GM23338 (cell line): ENCODE data around the gene TNS3. TPM values are rescaled to one million over a fixed set of nuclear protein-coding genes. Genes with fewer than 3 reads are reported as not detected.

Experiments
- ATAC-seq: fragments of 200-7000 bp; cut with Tn5 transposase; 3 replicates; pipeline ENCODE4 v1.9.1; 2020
- DNase-seq: peaks from one replicate; pipeline ENCODE4 v3.0.0-alpha.2; 2015; ENCODE audit warnings: low spot score
- H2AFZ ChIP-seq: fragments of 200-600 bp; sonication (generic); 2 replicates; pipeline ENCODE4 v1.8.0; 2016; ENCODE audit warnings: antibody characterized with exemption, mild to moderate bottlenecking, moderate library complexity
- H3F3A ChIP-seq: fragments of 200-600 bp; sonication (generic); replicated peaks from 2 replicates; pipeline ENCODE4 v1.8.0; 2017; ENCODE audit warnings: antibody characterized with exemption, mixed run types, low read depth
- H3K27ac ChIP-seq: fragments of 200-600 bp; sonication (generic); 2 replicates; pipeline ENCODE4 v1.6.1; 2016; ENCODE audit warnings: low read depth
- H3K27me3 ChIP-seq: fragments of 200-600 bp; sonication (generic); 2 replicates; pipeline ENCODE4 v1.8.0; 2016; ENCODE audit warnings: mild to moderate bottlenecking, mixed run types, moderate library complexity; ENCODE audit not compliant: insufficient read depth
- H3K36me3 ChIP-seq: fragments of 200-600 bp; sonication (generic); 2 replicates; pipeline ENCODE4 v1.8.0; 2016; ENCODE audit warnings: mild to moderate bottlenecking; ENCODE audit not compliant: insufficient read depth
- H3K4me1 ChIP-seq: fragments of 200-600 bp; sonication (generic); 2 replicates; pipeline ENCODE4 v1.8.0; 2016; ENCODE audit warnings: mild to moderate bottlenecking, moderate library complexity; ENCODE audit not compliant: insufficient read depth
- H3K4me2 ChIP-seq: fragments of 200-600 bp; sonication (generic); 2 replicates; pipeline ENCODE4 v1.7.1; 2017; ENCODE audit warnings: mixed run types
- H3K4me3 ChIP-seq: fragments of 200-600 bp; sonication (generic); 2 replicates; pipeline ENCODE4 v1.6.1; 2016; ENCODE audit warnings: mixed run types
- H3K79me2 ChIP-seq: fragments of 200-600 bp; sonication (generic); replicated peaks from 2 replicates; pipeline ENCODE4 v1.8.0; 2017; ENCODE audit warnings: mild to moderate bottlenecking; ENCODE audit not compliant: insufficient read depth
- H3K9me2 ChIP-seq: fragments of 200-600 bp; sonication (generic); 2 replicates; pipeline ENCODE4 v1.8.0; 2017; ENCODE audit not compliant: insufficient read depth
- H4K20me1 ChIP-seq: fragments of 200-600 bp; sonication (generic); replicated peaks from 2 replicates; pipeline ENCODE4 v1.8.0; 2017; ENCODE audit warnings: mild to moderate bottlenecking; ENCODE audit not compliant: insufficient read depth
- H3K27ac Mint-ChIP-seq: 2 replicates; pipeline ENCODE4 v1.8.0; 2020; ENCODE audit warnings: inconsistent platforms, mild to moderate bottlenecking, moderate library complexity, mixed read lengths
- H3K27me3 Mint-ChIP-seq: 3 replicates; pipeline ENCODE4 v1.8.0; 2022; ENCODE audit warnings: low read depth, mild to moderate bottlenecking, moderate library complexity, mixed read lengths, inconsistent platforms; ENCODE audit not compliant: insufficient read depth, poor library complexity
- H3K36me3 Mint-ChIP-seq: 3 replicates; pipeline ENCODE4 v1.8.0; 2021; ENCODE audit warnings: low read depth, mild to moderate bottlenecking, inconsistent platforms, moderate library complexity, mixed read lengths
- H3K4me1 Mint-ChIP-seq: 3 replicates; pipeline ENCODE4 v1.8.0; 2020; ENCODE audit warnings: mild to moderate bottlenecking, inconsistent platforms, mixed read lengths
- H3K4me3 Mint-ChIP-seq: 3 replicates; pipeline ENCODE4 v1.8.0; 2021; ENCODE audit warnings: moderate library complexity, mild to moderate bottlenecking, inconsistent platforms, mixed read lengths
- H3K9me3 Mint-ChIP-seq: 3 replicates; pipeline ENCODE4 v1.8.0; 2020; ENCODE audit warnings: moderate library complexity, mild to moderate bottlenecking, inconsistent platforms, mixed read lengths
- EZH2 ChIP-seq: fragments of 200-600 bp; sonication (generic); IDR thresholded peaks from one replicate; pipeline ENCODE4 v1.8.0; 2017; ENCODE audit warnings: antibody characterized with exemption, mild to moderate bottlenecking, low read depth; ENCODE audit not compliant: unreplicated experiment
- EZH2phosphoT487 ChIP-seq: fragments of 200-600 bp; sonication (generic); IDR thresholded peaks from one replicate; pipeline ENCODE4 v1.8.1; 2018; ENCODE audit warnings: antibody characterized with exemption; ENCODE audit not compliant: unreplicated experiment
- JUNB ChIP-seq: IDR thresholded peaks from one replicate; pipeline ENCODE4 v1.6.1; 2016; ENCODE audit warnings: antibody characterized with exemption; ENCODE audit not compliant: unreplicated experiment
- NANOG ChIP-seq: IDR thresholded peaks from 2 replicates; pipeline ENCODE4 v1.6.1; 2016; ENCODE audit warnings: antibody characterized with exemption, borderline replicate concordance
- ZNF331 ChIP-seq: fragments of 250-450 bp; sonication (Bioruptor Pico); IDR thresholded peaks from 2 replicates; pipeline ENCODE4 v1.5.0; 2020; ENCODE audit warnings: low read depth, mild to moderate bottlenecking, moderate library complexity
- polyA plus RNA-seq: library from polyadenylated mRNA; unstranded; fragments of >200 nt; fragmentation: Nextera tagmentation; extraction: Ambion mirVana; gene quantifications from 2 replicates; pipeline ENCODE4 v1.2.1, GENCODE V29; 2016
- total RNA-seq: library from RNA; depleted of rRNA; stranded (reverse); fragments of >200 nt; shearing (Covaris generic); gene quantifications from 2 replicates; pipeline ENCODE4 v1.2.3, GENCODE V29; 2014
- TF ChIP-seq, protein P1 (sequence below): IDR thresholded peaks from 2 replicates; pipeline ENCODE4 v1.6.1; 2016; ENCODE audit warnings: antibody characterized with exemption
- TF ChIP-seq, protein P2 (sequence below), 2 experiments: fragments of 200-600 bp in 1 of 2; sonication (generic) in 1 of 2; conservative IDR thresholded peaks; 2 replicates each; pipeline versions ENCODE4 v1.5.1 to v1.6.1; 2016 to 2017; ENCODE audit warnings: antibody characterized with exemption in 2 of 2, low read depth in 2 of 2, mild to moderate bottlenecking in 2 of 2, moderate library complexity in 1 of 2

Gene TNS3
- total and polyA plus RNA-seq, 2 experiments from 2014 or later = 6.2 to 28.7 TPM

DNA sequence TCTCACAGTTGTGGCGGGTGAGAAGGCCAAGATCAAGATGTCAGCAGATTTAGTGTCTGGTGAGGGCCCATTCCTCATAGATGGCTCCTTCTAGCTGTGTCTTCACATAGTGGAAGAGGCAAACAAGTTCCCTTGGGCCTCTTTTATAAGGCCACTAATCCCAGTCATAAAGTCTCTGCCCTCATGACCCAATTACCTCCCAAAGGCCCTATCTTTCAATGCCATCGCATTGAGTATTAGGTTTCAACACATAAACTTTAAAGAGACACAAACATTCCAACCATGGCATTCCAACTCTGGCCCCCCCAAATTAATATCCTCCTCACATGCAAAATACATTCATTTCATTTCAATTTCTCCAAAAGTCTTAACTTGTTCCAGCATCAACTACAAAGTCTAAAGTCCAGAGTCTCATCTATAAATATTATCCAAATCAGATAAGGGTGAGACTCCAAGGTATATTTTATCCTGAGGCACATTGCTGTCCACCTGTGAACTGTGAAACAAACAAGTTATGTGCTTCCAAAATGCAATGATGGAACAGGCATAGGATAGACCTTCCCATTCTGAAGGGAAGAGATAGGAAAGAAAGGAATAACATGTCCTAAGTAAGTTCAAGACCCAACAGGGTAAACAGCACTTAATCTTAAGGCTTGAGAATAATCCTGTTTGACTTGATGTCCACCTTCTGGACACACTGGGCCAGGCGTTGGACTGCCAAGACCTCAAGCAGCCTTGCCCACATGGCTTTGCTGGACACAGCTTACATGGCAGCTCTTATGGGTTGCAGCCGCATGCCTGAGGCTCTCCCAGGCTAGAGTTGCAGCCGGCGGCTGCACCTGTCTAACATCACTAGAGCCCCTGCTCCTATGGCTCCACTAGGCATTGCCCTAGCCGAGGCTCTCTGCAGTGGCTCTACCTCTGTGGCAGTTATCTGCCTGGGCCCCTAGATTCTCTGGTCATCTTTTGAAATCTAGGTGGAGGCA lies 312.8 kb downstream of the TNS3 start:
- H3K36me3 Mint-ChIP-seq = no peaks in the 10 kb centered on the region
- TF ChIP-seq EZH2phosphoT487 = no peak
- TF ChIP-seq JUNB = no peak
- no peak for TF ChIP-seq EZH2
- TF ChIP-seq, protein P1, sequence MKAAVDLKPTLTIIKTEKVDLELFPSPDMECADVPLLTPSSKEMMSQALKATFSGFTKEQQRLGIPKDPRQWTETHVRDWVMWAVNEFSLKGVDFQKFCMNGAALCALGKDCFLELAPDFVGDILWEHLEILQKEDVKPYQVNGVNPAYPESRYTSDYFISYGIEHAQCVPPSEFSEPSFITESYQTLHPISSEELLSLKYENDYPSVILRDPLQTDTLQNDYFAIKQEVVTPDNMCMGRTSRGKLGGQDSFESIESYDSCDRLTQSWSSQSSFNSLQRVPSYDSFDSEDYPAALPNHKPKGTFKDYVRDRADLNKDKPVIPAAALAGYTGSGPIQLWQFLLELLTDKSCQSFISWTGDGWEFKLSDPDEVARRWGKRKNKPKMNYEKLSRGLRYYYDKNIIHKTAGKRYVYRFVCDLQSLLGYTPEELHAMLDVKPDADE = no peak
- no peak for TF ChIP-seq NANOG
- Histone ChIP-seq H3K4me3 (no peak overlapping the region), H3K27me3 (no peaks in the 10 kb centered on the region), H3F3A (no peaks in the 10 kb centered on the region), H3K4me2 (no peak overlapping the region), H3K27ac (no peak overlapping the region), H3K36me3 (no peaks in the 10 kb centered on the region), H2AFZ (no peak overlapping the region), H3K4me1 (no peaks in the 10 kb centered on the region), H3K9me2 (no peaks in the 10 kb centered on the region), H4K20me1 (no peaks in the 10 kb centered on the region), H3K79me2 (no peaks in the 10 kb centered on the region)
- H3K4me3 Mint-ChIP-seq = no peak overlapping the region
- peaks cover 7% of the 10 kb centered on the region; the same call in 2 of the 3 replicates for H3K4me1 Mint-ChIP-seq
- H3K27ac Mint-ChIP-seq = no peak overlapping the region
- no peak for ATAC-seq
- H3K9me3 Mint-ChIP-seq = no peaks in the 10 kb centered on the region; the same call in 2 of the 3 replicates
- H3K27me3 Mint-ChIP-seq = peaks cover 5% of the 10 kb centered on the region
- no peak for DNase-seq

DNA sequence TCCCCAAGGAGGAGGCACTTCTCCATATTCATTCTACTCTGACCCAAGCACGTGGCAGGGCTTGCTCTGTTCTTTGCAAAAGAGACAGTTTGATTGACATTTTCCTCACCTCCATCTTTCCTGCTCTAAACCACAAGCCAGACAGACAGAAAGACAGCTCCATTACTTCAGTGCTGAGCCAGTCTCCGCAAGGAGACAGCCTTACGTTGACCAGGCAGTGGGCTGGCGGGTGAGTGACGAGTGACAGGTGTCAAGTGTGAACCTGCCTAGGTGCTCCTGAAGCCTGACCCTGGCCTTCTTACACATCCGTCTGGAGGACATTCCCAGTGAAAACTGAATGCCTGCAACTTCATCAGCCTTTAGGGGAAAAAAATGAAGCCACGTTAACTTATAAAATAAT lies 314.6 kb downstream of the TNS3 start:
- H3K4me1 ChIP-seq = no peaks in the 10 kb centered on the region
- H3K27me3 ChIP-seq = no peaks in the 10 kb centered on the region
- ATAC-seq (no peak), DNase-seq (no peak)
- H3K4me2 ChIP-seq = no peak overlapping the region
- Mint-ChIP-seq H3K27ac (no peak overlapping the region), H3K27me3 (peaks cover 5% of the 10 kb centered on the region), H3K4me3 (no peak overlapping the region), H3K9me3 (no peaks in the 10 kb centered on the region; the same call in 2 of the 3 replicates), H3K36me3 (no peaks in the 10 kb centered on the region), H3K4me1 (peaks cover 7% of the 10 kb centered on the region; the same call in 2 of the 3 replicates)
- H4K20me1 ChIP-seq = no peaks in the 10 kb centered on the region
- H3K4me3 ChIP-seq = no peak overlapping the region
- H3K36me3 ChIP-seq = no peaks in the 10 kb centered on the region
- no peaks in the 10 kb centered on the region for H3F3A ChIP-seq
- H3K27ac ChIP-seq = no peak overlapping the region
- H3K79me2 ChIP-seq = no peaks in the 10 kb centered on the region
- TF ChIP-seq ZNF331 (no peak), EZH2 (no peak), JUNB (no peak)
- no peaks in the 10 kb centered on the region for H3K9me2 ChIP-seq
- H2AFZ ChIP-seq = no peak overlapping the region

DNA sequence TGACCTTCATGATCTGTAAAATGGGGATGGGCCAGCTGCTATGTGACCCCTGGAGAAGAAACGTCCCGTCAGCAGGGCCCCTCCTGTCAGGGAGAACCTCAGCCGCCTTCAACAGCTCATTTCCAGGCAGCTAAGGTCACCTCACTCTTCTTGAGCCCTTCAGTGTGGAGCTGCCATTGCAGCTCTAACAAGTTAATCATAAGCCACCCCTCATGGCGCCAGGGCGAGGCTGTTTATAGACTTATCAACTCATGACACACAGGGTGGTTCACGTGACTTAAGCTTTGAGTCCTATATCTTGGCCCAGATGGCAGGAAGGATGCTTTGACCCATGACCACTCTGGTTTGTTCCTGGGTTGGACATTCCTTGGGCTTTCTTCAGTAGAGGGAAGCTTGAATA lies 315.1 kb downstream of the TNS3 start:
- H3K9me2 ChIP-seq = no peaks in the 10 kb centered on the region
- no peaks in the 10 kb centered on the region for H3F3A ChIP-seq
- peaks cover 7% of the 10 kb centered on the region; the same call in 2 of the 3 replicates for H3K4me1 Mint-ChIP-seq
- H3K36me3 ChIP-seq = no peaks in the 10 kb centered on the region
- H3K27me3 ChIP-seq = no peaks in the 10 kb centered on the region
- H3K79me2 ChIP-seq = no peaks in the 10 kb centered on the region
- no peaks in the 10 kb centered on the region for H3K4me1 ChIP-seq
- no peak overlapping the region for H3K4me2 ChIP-seq
- no peaks in the 10 kb centered on the region for H4K20me1 ChIP-seq
- peaks cover 5% of the 10 kb centered on the region for H3K27me3 Mint-ChIP-seq
- H2AFZ ChIP-seq = no peak overlapping the region
- no peak overlapping the region for H3K27ac ChIP-seq
- H3K9me3 Mint-ChIP-seq = no peaks in the 10 kb centered on the region; the same call in 2 of the 3 replicates
- no peak; the same call in 2 of the 3 replicates for ATAC-seq
- no peak overlapping the region for H3K27ac Mint-ChIP-seq
- no peak overlapping the region for H3K4me3 Mint-ChIP-seq
- H3K4me3 ChIP-seq = no peak overlapping the region
- no peaks in the 10 kb centered on the region for H3K36me3 Mint-ChIP-seq
- no peak for DNase-seq
- TF ChIP-seq, protein P2, sequence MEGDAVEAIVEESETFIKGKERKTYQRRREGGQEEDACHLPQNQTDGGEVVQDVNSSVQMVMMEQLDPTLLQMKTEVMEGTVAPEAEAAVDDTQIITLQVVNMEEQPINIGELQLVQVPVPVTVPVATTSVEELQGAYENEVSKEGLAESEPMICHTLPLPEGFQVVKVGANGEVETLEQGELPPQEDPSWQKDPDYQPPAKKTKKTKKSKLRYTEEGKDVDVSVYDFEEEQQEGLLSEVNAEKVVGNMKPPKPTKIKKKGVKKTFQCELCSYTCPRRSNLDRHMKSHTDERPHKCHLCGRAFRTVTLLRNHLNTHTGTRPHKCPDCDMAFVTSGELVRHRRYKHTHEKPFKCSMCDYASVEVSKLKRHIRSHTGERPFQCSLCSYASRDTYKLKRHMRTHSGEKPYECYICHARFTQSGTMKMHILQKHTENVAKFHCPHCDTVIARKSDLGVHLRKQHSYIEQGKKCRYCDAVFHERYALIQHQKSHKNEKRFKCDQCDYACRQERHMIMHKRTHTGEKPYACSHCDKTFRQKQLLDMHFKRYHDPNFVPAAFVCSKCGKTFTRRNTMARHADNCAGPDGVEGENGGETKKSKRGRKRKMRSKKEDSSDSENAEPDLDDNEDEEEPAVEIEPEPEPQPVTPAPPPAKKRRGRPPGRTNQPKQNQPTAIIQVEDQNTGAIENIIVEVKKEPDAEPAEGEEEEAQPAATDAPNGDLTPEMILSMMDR (conservative IDR thresholded peaks at IDR 0.05; ENCODE audit: low read depth in 2 of 2) = no peak
- no peak for TF ChIP-seq NANOG
